Mucosa of stomach (tissue), 1 donor: ENCODE results near the gene TGFBR3.

Source experiments
- H3K27me3 ChIP-seq: one replicate; pipeline ENCODE4 v1.7.0; 2013; ENCODE audit warnings: mild to moderate bottlenecking, low read length; ENCODE audit not compliant: control insufficient read depth, insufficient read depth
- H3K36me3 ChIP-seq: one replicate; pipeline ENCODE4 v1.7.0; 2013; ENCODE audit warnings: low read length; ENCODE audit not compliant: control insufficient read depth, insufficient read depth
- H3K4me1 ChIP-seq: one replicate; pipeline ENCODE4 v1.7.0; 2013; ENCODE audit warnings: mild to moderate bottlenecking, low read length; ENCODE audit not compliant: control insufficient read depth, insufficient read depth
- H3K4me3 ChIP-seq: one replicate; pipeline ENCODE4 v1.7.0; 2013; ENCODE audit warnings: low read length
- H3K9ac ChIP-seq: one replicate; pipeline ENCODE4 v1.7.0; 2013; ENCODE audit warnings: mild to moderate bottlenecking, low read length, moderate library complexity
- H3K9me3 ChIP-seq: one replicate; pipeline ENCODE4 v1.7.0; 2013; ENCODE audit warnings: mild to moderate bottlenecking, low read length, moderate library complexity; ENCODE audit not compliant: control insufficient read depth
- donor health status: Pancreatic carcinoma.

Gene TGFBR3

GRCh38 chr1:91736715-91737615 lies 149.0 kb downstream of the TGFBR3 start:
- H3K4me3 ChIP-seq, result no peak overlapping the region
- no peaks in the 10 kb centered on the region for H3K27me3 ChIP-seq
- no peaks in the 10 kb centered on the region for H3K9me3 ChIP-seq
- H3K4me1 ChIP-seq, result peaks cover 16% of the 10 kb centered on the region
- no peak overlapping the region for H3K9ac ChIP-seq
- no peaks in the 10 kb centered on the region for H3K36me3 ChIP-seq

- H3K4me1 ChIP-seq, result peaks cover 23% of the 10 kb centered on the region
- H3K4me3 ChIP-seq, result no peak overlapping the region
- H3K9ac ChIP-seq, result no peak overlapping the region
- no peaks in the 10 kb centered on the region for H3K9me3 ChIP-seq
- no peaks in the 10 kb centered on the region for H3K27me3 ChIP-seq
- no peaks in the 10 kb centered on the region for H3K36me3 ChIP-seq
Observed at GRCh38 chr1:91736146-91736714, 149.7 kb downstream of the TGFBR3 start.

GRCh38 chr1:91735266-91735845 lies 150.6 kb downstream of the TGFBR3 start:
- Histone ChIP-seq H3K9me3 (no peaks in the 10 kb centered on the region), H3K27me3 (no peaks in the 10 kb centered on the region), H3K4me1 (peaks cover 32% of the 10 kb centered on the region), H3K9ac (no peak overlapping the region), H3K4me3 (no peak overlapping the region), H3K36me3 (no peaks in the 10 kb centered on the region)

- Histone ChIP-seq H3K4me3 (no peak overlapping the region), H3K27me3 (no peaks in the 10 kb centered on the region), H3K9ac (no peak overlapping the region), H3K9me3 (no peaks in the 10 kb centered on the region), H3K4me1 (peaks cover 33% of the 10 kb centered on the region), H3K36me3 (no peaks in the 10 kb centered on the region)
Observed at GRCh38 chr1:91734761-91735160, 151.2 kb downstream of the TGFBR3 start.

GRCh38 chr1:91733108-91733710 lies 152.7 kb downstream of the TGFBR3 start:
- H3K36me3 ChIP-seq, result no peaks in the 10 kb centered on the region
- no peaks in the 10 kb centered on the region for H3K9me3 ChIP-seq
- peaks cover 33% of the 10 kb centered on the region for H3K4me1 ChIP-seq
- no peaks in the 10 kb centered on the region for H3K27me3 ChIP-seq
- no peak overlapping the region for H3K4me3 ChIP-seq
- no peak overlapping the region for H3K9ac ChIP-seq

GRCh38 chr1:91732291-91733107 lies 153.5 kb downstream of the TGFBR3 start:
- Histone ChIP-seq H3K27me3 (no peaks in the 10 kb centered on the region), H3K9ac (no peak overlapping the region), H3K4me3 (no peak overlapping the region), H3K36me3 (no peaks in the 10 kb centered on the region), H3K4me1 (peaks cover 33% of the 10 kb centered on the region), H3K9me3 (no peaks in the 10 kb centered on the region)

GRCh38 chr1:91731815-91732214 lies 154.1 kb downstream of the TGFBR3 start:
- Histone ChIP-seq H3K4me1 (peaks cover 27% of the 10 kb centered on the region), H3K27me3 (no peaks in the 10 kb centered on the region), H3K9me3 (no peaks in the 10 kb centered on the region), H3K36me3 (no peaks in the 10 kb centered on the region), H3K9ac (no peak overlapping the region), H3K4me3 (no peak overlapping the region)

- Histone ChIP-seq H3K36me3 (no peaks in the 10 kb centered on the region), H3K9ac (no peak overlapping the region), H3K4me3 (no peak overlapping the region), H3K4me1 (peaks cover 24% of the 10 kb centered on the region), H3K9me3 (no peaks in the 10 kb centered on the region), H3K27me3 (no peaks in the 10 kb centered on the region)
Observed at GRCh38 chr1:91730801-91731732, 154.9 kb downstream of the TGFBR3 start.

GRCh38 chr1:91729621-91730358 lies 156.2 kb downstream of the TGFBR3 start:
- H3K9me3 ChIP-seq, result no peaks in the 10 kb centered on the region
- peaks cover 24% of the 10 kb centered on the region for H3K4me1 ChIP-seq
- H3K27me3 ChIP-seq, result no peaks in the 10 kb centered on the region
- H3K4me3 ChIP-seq, result no peak overlapping the region
- H3K9ac ChIP-seq, result no peak overlapping the region
- H3K36me3 ChIP-seq, result no peaks in the 10 kb centered on the region

GRCh38 chr1:91727763-91728162 lies 158.2 kb downstream of the TGFBR3 start:
- H3K9ac ChIP-seq, result no peak overlapping the region
- no peak overlapping the region for H3K4me3 ChIP-seq
- no peaks in the 10 kb centered on the region for H3K9me3 ChIP-seq
- peaks cover 24% of the 10 kb centered on the region for H3K4me1 ChIP-seq
- no peaks in the 10 kb centered on the region for H3K27me3 ChIP-seq
- H3K36me3 ChIP-seq, result no peaks in the 10 kb centered on the region
